TTC549 (cell line): Measurements from ENCODE around the gene LAGE3.

ENCODE experiments used
- FAIRE-seq: peaks from 2 replicates; lab custom pipeline; 2012; peaks lifted over from hg19 to GRCh38; lab: Jason Lieb, UNC

LAGE3 gene

DNA sequence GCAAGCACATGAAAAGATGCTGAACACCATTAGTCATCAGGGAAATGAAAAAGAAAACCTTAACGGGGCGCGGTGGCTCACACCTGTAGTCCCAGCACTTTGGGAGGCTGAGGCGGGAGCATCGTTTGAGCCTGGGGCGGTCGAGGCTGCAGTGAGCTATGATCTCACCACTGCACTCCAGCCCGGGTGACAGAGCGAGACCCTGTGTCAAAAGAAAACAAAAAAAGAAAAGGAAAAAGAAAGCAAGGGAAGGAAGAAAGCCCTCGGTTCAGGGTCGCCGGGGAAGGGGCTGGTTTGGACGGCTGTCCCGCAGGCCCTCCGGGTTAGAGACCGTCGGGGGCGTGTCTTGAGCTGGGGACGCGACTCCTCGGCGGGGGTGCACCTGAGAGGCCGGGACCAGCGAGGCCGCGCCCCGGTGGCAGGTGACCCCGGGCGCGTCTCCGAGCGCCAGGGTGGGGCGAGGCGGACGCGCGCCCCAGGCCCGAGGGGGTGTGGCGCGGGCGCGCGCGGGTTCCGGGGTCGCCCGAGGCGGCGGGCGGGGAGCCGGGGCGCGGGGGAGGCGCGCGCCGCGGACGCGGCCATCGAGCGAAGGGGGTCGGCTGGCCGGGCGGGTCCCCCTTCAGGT, 21.5 kb downstream of the LAGE3 start:
- FAIRE-seq: no peak

DNA sequence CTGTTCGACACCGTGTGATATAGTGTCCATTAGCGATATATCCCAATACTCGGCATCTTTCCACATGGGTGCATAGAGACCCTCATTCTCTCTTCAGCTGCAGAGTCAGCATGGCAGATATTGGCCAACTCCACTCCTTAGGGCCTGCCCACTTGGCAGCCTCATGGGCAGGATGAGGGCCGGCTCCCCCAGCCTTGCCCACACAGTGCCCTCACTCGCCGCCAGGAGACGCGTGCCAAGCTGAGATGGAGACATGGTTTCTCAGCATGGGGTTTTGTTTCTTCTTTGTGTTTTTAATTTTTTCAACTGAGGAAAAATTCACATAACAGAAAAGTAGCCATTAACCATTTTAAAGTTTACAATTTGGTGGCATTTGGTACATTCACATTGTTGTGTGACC, 26.3 kb downstream of the LAGE3 start:
- no peak for FAIRE-seq

- no peak for FAIRE-seq
These were observed 28.8 kb downstream of the LAGE3 start for GRCh38 chrX:154450312-154450711.

DNA sequence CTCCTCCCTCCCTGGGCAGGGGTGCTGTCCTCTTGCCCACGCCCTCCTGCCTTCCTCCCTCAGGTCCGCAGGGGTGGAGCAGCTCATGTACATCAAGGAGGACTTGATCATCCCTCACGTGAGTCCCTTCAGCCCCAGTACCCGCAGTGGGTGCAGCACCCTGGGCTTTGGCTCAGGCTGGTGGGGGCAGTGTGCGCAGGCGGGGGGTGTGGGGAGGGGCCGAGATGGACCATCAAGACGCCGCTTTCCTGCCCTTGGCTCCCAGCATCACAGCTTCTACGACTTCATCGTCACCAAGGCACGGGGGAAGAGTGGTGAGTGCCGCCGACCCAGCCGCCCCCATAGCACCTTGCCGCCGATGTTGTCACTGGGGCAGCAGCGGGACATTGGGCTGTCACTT, 29.5 kb downstream of the LAGE3 start:
- no peak for FAIRE-seq

DNA sequence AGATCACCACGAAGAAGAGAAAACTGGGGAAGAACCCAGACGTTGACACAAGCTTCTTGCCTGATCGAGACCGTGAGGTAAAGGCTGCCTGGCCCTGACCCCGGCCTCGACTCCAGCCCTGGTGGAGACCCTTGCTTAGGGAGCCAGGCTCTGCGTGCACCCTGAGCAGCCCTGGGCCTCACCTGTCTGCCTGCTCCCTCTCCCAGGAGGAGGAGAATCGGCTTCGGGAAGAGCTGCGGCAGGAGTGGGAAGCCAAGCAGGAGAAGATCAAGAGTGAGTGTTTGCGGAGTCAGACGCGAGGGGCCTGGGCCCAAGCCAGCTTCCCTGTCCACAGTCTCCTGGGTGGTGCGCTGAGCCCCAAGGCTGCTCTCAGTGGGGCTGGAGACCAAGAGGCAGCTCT, 30.6 kb downstream of the LAGE3 start:
- FAIRE-seq: no peak

DNA sequence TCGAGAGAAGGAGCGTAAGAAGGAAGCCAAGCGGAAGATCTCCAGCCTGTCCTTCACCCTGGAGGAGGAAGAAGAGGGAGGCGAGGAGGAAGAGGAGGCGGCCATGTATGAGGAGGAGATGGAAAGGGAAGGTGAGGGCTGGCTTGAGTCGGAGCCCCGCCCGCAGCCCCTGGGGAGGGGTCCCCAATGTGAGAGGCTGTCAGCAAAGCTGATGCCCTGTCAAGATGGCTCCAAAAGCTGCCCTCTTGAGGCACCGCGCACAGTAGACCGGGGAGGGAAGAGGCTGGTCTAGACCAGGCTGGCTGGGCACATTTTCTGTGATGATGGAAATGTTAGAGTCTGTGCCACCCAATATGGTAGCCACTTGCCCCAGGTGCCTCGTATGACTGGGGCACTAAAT, 32.7 kb downstream of the LAGE3 start:
- no peak for FAIRE-seq

DNA sequence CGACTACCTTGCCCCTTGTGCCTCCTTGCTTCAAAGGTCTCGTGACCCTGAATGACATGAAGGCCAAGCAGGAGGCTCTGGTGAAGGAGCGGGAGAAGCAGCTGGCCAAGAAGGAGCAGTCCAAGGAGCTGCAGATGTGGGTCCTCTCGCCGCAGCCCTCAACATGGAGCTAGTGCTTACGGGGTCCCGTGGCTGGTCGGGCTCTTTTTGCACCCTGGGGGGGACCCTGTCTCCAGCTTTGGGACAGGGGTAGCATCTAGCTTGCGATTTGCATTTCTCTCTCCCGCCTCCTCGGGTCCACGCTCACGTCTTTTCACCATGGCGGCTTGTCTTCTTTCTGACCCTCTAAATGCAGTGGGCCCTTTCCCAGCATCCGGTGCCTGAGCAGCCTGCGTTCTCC, 33.3 kb downstream of the LAGE3 start:
- FAIRE-seq: no peak

GRCh38 chrX:154444755-154445246, 34.3 kb downstream of the LAGE3 start:
- FAIRE-seq: no peak

DNA sequence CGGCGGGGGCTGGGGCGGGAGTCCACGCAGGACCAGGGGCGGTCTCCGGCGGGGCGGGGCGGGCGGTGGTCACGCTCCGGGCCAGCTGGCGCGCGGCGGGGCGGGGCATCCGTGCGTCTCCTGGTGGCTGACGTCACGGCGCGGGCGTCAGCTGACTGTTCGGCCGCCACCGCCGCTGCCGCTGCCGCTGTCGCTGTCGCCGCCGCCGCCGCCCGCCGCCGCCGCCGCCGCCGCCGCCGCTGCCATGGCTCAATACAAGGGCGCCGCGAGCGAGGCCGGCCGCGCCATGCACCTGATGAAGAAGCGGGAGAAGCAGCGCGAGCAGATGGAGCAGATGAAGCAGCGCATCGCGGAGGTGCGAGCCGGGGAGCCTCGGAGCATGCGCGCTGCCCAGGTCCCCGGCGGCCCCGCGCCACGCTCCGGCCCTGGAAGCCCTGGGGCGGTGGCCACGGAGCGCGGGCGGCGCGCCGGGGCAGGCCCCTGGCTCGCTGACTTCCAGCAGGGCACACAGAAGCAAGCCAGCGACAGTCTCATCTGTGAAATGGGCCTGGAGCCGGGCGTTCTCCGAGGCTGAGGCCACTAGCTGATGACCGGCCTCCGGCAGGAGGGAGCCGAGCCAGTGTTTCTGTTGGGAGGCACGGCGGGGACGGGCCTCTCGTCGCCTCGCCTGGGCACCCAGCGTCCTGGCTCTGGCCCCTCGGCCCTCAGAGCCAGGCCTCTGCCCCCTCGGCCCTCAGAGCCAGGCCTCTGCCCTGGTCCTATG, 34.9 kb downstream of the LAGE3 start, which contains the start of gene FAM50A:
Gene FAM50A (plus strand): TSS at position 150 of the 763 bp plus-strand sequence. CDS start 95 bp downstream, at position 245.
- no peak for FAIRE-seq

DNA sequence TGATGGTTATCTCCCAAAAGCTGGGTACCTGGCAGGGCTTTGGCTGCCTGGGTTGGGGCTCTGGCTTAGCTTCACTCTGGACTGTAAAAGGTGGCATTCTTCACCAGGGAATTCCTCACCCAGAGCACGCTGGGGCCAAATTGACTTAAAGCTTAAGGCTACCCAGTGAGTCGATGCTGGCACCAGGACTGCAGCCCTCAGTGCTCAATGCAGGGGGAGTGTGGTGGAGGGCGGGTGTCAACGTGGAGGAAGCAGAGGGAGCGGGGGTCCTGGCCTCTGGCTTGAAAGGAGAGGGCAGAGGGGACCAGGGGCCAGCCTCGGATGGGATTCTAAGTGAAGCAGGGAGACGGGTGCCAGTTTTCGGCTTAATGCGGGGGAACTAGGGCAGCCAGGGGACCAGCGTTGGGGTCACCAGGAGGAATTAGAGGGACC, 35.6 kb downstream of the LAGE3 start:
- FAIRE-seq: no peak

- no peak for FAIRE-seq
These were observed 36.9 kb downstream of the LAGE3 start for GRCh38 chrX:154441984-154442707.

- FAIRE-seq: no peak
These were observed 37.5 kb downstream of the LAGE3 start for GRCh38 chrX:154441564-154441963.

- FAIRE-seq: no peak
These were observed 38.3 kb downstream of the LAGE3 start for GRCh38 chrX:154440623-154441357.

DNA sequence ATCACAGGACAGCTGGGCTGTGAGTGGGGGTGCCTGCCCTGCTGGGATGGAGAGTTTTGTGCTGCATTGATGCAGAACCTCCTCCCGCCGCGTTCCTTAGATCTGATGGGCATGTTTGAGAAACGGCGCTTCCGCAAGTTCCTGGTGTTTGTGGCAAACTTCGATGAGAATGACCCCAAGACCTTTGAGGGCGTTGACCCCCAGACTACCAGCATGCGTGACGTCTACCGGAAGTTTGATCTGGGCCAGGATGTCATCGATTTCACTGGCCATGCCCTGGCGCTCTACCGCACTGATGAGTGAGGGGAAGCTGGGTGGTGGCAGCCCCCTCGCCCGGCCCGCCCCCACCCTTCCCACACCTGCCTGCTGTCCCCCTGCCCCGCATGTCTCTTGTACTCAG, 39.2 kb downstream of the LAGE3 start:
- no peak for FAIRE-seq

DNA sequence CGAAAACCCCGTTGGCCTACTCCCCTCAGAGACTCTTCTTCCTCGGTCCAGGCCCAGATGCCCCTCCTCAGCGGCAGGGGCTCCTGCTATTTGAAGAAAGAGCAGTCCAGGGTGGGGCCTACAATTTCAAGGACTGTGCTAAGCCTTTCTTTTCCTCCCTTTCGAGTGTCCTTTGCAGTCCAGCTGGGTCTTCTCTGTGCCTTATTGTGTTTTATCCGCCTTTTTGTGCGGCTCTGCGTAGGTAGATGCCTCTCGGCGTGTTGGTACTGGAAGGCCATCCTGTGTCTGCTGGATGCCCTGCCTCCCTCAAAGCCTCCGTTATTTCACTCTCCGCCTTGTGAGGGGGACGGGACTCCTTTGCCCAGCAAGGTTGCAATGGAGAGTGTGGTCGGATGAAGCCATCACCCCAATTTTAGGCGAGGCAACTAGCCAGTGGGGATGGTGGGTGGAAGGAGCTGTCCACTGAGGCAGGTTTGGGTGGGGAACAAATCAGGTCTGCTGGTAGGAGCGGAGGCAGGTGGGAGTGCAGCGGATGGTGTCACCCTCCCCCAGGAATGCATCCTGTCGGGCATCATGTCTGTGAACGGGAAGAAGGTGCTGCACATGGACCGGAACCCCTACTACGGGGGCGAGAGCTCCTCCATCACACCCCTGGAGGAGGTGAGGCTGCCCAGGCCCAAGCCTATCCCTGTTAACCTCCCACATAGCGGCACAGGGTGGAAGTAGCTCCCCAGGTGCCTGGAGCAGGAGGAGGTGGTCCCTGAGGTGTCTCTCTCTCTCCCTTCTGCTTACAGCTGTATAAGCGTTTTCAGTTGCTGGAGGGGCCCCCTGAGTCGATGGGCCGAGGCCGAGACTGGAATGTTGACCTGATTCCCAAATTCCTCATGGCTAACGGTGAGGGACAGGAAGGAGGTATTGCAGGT, 40.8 kb downstream of the LAGE3 start:
- no peak for FAIRE-seq

DNA sequence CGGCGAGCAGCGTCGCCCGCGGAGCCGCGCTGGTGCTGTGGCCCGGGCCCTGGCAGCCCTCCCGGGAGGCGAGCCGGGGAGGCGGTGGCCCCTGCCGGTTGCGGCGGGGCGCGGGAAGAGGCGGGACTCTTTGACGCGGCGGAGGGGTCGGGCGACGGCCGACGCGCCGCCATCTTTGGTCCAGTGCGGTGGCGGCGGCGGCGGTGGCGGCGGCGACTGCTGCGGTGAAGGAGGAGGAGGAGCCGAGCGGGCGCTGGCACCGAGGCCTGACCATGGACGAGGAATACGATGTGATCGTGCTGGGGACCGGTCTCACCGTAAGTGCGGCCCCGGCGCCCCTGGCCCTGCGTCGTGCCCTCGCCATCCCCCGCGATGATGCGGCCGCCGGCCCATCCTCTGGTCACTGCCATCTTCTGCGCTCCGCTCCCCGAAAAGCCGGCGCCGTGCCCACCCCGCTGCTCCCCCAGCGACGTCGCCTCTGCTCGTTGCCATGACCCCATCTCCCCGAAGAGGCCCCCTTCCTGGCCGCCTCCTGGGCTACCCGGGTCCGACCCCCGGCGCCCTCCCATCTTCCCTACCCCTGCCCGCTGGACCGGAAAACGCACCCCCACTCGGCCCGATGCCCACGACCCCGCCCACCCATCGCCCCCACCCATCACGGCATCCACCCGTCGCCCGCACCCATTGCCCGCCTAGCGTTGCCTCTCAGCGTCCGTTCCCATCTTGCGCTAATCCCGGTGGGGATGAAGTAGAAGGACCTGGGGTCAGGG, 41.9 kb downstream of the LAGE3 start, which contains the start of gene GDI1:
Gene GDI1 (plus strand): TSS at position 172 of the 770 bp plus-strand sequence. CDS start 101 bp downstream, at position 273.
- FAIRE-seq: no peak

GRCh38 chrX:154436374-154436982, 42.6 kb downstream of the LAGE3 start:
- no peak for FAIRE-seq

DNA sequence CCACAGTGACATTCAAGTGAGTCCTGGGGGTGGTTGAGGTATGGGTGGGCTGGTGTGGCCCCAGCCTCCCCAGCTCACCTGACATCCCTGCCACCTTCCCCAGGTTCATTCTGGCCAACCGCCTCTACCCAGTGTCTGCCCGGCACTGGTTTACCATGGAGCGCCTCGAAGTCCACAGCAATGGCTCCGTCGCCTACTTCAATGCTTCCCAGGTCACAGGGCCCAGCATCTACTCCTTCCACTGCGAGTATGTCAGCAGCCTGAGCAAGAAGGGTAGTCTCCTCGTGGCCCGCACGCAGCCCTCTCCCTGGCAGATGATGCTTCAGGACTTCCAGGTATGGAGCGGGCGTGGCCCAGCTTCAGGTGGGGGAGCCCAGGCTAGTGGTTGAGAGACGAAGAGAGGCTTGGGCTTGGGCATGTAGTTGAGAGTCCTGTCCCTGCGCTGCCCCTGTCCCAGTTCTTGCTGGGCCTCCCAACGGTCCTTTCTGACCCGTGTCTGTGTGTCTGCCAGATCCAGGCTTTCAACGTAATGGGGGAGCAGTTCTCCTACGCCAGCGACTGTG, 43.8 kb downstream of the LAGE3 start:
- FAIRE-seq: no peak

DNA sequence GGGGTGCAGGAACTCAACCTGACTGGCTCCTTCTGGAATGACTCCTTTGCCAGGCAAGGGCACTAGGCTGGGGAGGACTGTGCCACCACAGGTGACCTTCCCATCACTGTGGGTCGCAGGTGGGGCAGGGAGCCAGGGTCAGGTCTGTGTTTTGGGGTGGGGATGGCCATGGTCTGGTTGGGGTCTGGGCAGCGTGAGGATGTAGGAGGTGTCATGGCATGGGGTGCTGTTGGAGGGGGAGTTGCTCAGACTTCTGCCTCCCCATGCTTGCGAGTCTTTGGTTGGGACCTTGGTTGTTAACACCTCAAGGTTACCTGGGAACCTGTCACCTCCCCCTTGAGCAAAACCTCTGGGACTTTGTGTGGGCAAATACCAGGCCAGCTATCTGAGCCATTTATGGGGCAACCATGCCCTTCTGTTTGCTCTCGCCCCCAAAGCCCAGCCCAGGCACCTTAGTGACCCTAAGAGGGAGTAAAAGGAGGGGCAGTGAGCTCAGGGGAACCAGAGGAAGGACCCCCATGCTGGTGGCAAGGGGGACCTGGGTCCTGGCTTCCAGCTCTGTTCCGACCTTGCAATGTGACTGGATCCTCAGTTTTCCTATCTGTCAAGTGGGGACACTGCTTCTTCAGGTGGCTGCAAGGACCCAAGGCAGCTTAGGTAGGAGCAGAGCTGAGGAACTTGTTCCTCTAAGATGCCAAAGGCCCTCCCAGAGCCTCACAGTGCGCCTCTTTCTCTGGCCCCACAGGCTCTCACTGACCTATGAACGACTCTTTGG, 44.5 kb downstream of the LAGE3 start:
- no peak for FAIRE-seq
